Astrocyte (in vitro differentiated cells and primary cell): Measurements from ENCODE around the gene ABCA3. TPM values are rescaled to one million over a fixed set of nuclear protein-coding genes. Genes with fewer than 3 reads are reported as not detected.

ENCODE experiments used
- DNase-seq: peaks from one replicate; pipeline ENCODE4 v3.0.0-alpha.2; 2010; ENCODE audit warnings: low read depth
- FAIRE-seq: peaks from 2 replicates; lab custom pipeline; 2011; peaks lifted over from hg19 to GRCh38; lab: Jason Lieb, UNC
- H2AFZ ChIP-seq: 2 replicates; pipeline ENCODE4 v1.6.0; 2012; ENCODE audit warnings: low read depth, low read length, inconsistent platforms
- H3K27ac ChIP-seq: 2 replicates; pipeline ENCODE4 v1.5.1; 2011; ENCODE audit warnings: low read depth, low read length, inconsistent platforms
- H3K27me3 ChIP-seq: 2 replicates; pipeline ENCODE4 v1.6.0; 2011; ENCODE audit warnings: low read length, inconsistent platforms; ENCODE audit not compliant: insufficient read depth
- H3K36me3 ChIP-seq: 2 replicates; pipeline ENCODE4 v1.5.1; 2011; ENCODE audit warnings: low read length, inconsistent platforms; ENCODE audit not compliant: insufficient read depth
- H3K4me1 ChIP-seq: 2 replicates; pipeline ENCODE4 v1.5.1; 2011; ENCODE audit warnings: low read length, inconsistent platforms; ENCODE audit not compliant: insufficient read depth
- H3K4me2 ChIP-seq: 2 replicates; pipeline ENCODE4 v1.6.0; 2012; ENCODE audit warnings: low read length, inconsistent platforms
- H3K4me3 ChIP-seq: 2 replicates; pipeline ENCODE4 v1.5.1; 2011; ENCODE audit warnings: low read depth, mild to moderate bottlenecking, low read length, inconsistent platforms; ENCODE audit not compliant: insufficient read depth
- H3K79me2 ChIP-seq: 2 replicates; pipeline ENCODE4 v1.6.0; 2012; ENCODE audit warnings: mild to moderate bottlenecking, low read length, inconsistent platforms; ENCODE audit not compliant: insufficient read depth
- H3K9ac ChIP-seq: 2 replicates; pipeline ENCODE4 v1.6.0; 2012; ENCODE audit warnings: mild to moderate bottlenecking, low read length, inconsistent platforms
- H3K9me3 ChIP-seq: 2 replicates; pipeline ENCODE4 v1.5.1; 2012; ENCODE audit warnings: low read depth, mild to moderate bottlenecking, low read length, inconsistent platforms; ENCODE audit not compliant: insufficient read depth
- H4K20me1 ChIP-seq: 2 replicates; pipeline ENCODE4 v1.6.0; 2012; ENCODE audit warnings: low read length, inconsistent platforms; ENCODE audit not compliant: insufficient read depth
- H3K27ac Mint-ChIP-seq: one replicate; pipeline ENCODE4 v1.8.0; 2021; ENCODE audit warnings: mild to moderate bottlenecking, mixed read lengths; ENCODE audit not compliant: unreplicated experiment
- H3K27me3 Mint-ChIP-seq: one replicate; pipeline ENCODE4 v1.8.0; 2021; ENCODE audit warnings: low read depth, mixed read lengths; ENCODE audit not compliant: unreplicated experiment
- H3K36me3 Mint-ChIP-seq: one replicate; pipeline ENCODE4 v1.8.0; 2021; ENCODE audit warnings: low read depth, mixed read lengths; ENCODE audit not compliant: unreplicated experiment
- H3K4me1 Mint-ChIP-seq: one replicate; pipeline ENCODE4 v1.8.0; 2021; ENCODE audit warnings: low read depth, mixed read lengths; ENCODE audit not compliant: unreplicated experiment
- H3K4me3 Mint-ChIP-seq: one replicate; pipeline ENCODE4 v1.8.0; 2021; ENCODE audit warnings: mild to moderate bottlenecking, moderate library complexity, mixed read lengths; ENCODE audit not compliant: unreplicated experiment
- H3K9me3 Mint-ChIP-seq: one replicate; pipeline ENCODE4 v1.8.0; 2021; ENCODE audit warnings: mild to moderate bottlenecking, mixed read lengths; ENCODE audit not compliant: unreplicated experiment
- EZH2 ChIP-seq: IDR thresholded peaks from 2 replicates; pipeline ENCODE4 v1.6.1; 2012; ENCODE audit warnings: mild to moderate bottlenecking, low read length, inconsistent platforms; ENCODE audit not compliant: insufficient read depth
- total RNA-seq: library from RNA; stranded (reverse); gene quantifications from 2 replicates; pipeline ENCODE4 v1.2.1, GENCODE V29; 2021
- TF ChIP-seq, protein P1 (sequence below): IDR thresholded peaks from 2 replicates; pipeline ENCODE4 v1.5.1; 2011; ENCODE audit warnings: low read depth, mild to moderate bottlenecking, inconsistent platforms, low read length, moderate library complexity; ENCODE audit not compliant: insufficient read depth

The ABCA3 gene
- total RNA-seq, 1 donor from 2014 or later = 4.8 TPM

DNA sequence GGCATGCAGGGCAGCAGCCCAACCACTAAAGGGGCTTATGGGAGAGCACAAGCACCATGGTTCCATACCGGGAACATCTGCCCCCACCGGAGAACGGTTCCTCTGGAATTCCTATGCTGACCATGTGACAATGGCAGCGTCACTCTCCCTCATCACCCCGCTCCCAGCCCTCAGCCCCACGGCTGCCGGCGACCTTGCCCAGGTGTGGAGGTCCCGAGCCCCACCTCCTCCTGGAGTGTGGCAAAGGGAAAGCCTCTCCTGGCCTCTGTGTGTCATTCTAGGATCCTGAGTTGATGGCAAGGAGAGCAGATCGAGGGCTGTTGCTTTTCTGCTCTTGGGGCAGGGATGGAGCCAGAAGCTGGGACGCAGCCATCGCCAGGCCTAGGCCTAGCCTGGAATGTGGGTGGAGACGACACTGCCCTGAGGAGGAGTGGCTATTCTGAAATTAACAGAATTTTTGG is 54.8 kb downstream of the ABCA3 start:
- TF ChIP-seq, protein P1, sequence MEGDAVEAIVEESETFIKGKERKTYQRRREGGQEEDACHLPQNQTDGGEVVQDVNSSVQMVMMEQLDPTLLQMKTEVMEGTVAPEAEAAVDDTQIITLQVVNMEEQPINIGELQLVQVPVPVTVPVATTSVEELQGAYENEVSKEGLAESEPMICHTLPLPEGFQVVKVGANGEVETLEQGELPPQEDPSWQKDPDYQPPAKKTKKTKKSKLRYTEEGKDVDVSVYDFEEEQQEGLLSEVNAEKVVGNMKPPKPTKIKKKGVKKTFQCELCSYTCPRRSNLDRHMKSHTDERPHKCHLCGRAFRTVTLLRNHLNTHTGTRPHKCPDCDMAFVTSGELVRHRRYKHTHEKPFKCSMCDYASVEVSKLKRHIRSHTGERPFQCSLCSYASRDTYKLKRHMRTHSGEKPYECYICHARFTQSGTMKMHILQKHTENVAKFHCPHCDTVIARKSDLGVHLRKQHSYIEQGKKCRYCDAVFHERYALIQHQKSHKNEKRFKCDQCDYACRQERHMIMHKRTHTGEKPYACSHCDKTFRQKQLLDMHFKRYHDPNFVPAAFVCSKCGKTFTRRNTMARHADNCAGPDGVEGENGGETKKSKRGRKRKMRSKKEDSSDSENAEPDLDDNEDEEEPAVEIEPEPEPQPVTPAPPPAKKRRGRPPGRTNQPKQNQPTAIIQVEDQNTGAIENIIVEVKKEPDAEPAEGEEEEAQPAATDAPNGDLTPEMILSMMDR = no peak
- no peak for TF ChIP-seq EZH2
- Histone ChIP-seq H3K79me2 (no peaks in the 10 kb centered on the region), H3K27ac (no peak overlapping the region), H3K9me3 (no peaks in the 10 kb centered on the region), H3K9ac (no peak overlapping the region), H3K27me3 (no peaks in the 10 kb centered on the region), H3K4me2 (no peak overlapping the region), H3K4me1 (no peaks in the 10 kb centered on the region), H4K20me1 (no peaks in the 10 kb centered on the region), H3K36me3 (no peaks in the 10 kb centered on the region), H3K4me3 (no peak overlapping the region), H2AFZ (no peak overlapping the region)
- no peak for FAIRE-seq
- Mint-ChIP-seq H3K4me3 (no peak overlapping the region), H3K9me3 (no peaks in the 10 kb centered on the region), H3K27me3 (peaks cover 18% of the 10 kb centered on the region), H3K27ac (no peak overlapping the region), H3K36me3 (peaks cover 2% of the 10 kb centered on the region), H3K4me1 (no peaks in the 10 kb centered on the region)
- no peak for DNase-seq

DNA sequence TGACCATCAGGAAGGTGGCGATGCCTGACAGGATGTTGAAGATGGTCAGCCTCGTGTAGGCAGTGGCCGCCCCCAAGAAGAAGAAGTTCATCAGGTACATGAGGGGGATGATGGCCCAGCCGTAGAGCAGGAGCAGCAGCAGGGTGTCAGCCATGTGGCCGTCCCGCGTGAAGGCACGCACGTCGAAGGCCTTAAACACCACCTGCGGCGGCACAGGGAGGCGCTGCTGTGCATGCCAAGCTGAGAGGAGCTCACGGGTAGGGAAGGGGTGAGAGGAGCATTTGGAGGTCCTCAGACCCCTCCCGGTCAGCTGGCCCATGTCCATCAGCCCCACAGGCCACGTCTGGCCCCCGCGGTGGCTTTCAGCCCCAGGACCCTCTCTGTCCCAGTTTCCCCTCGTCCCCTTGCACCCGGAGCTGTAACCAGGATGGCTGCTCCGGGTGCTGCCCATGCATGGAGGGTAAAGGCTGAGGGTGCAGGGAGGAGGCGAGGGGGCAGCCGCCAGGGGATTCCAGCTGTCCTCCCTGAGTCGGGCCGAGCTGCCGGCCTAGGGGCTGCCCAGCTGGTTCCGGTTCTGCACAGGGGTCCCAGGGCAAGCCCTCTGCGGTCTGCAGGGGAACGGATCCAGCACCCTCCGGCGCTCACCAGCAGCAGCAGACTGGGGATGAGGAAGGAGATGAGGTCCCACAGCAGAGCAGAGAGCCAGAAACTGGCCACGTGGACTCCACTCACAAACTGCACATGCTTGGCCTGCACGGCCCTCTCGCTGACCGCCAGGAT is 55.5 kb downstream of the ABCA3 start:
- Histone ChIP-seq H3K4me1 (no peaks in the 10 kb centered on the region), H3K9ac (no peak overlapping the region), H3K4me2 (no peak overlapping the region), H2AFZ (no peak overlapping the region), H3K27ac (no peak overlapping the region), H3K27me3 (no peaks in the 10 kb centered on the region), H3K36me3 (no peaks in the 10 kb centered on the region), H4K20me1 (no peaks in the 10 kb centered on the region), H3K4me3 (no peak overlapping the region), H3K79me2 (no peaks in the 10 kb centered on the region), H3K9me3 (no peaks in the 10 kb centered on the region)
- no peaks in the 10 kb centered on the region for H3K9me3 Mint-ChIP-seq
- FAIRE-seq (no peak), DNase-seq (no peak)
- TF ChIP-seq, protein P1 = no peak
- TF ChIP-seq EZH2 = no peak
- no peak overlapping the region for H3K4me3 Mint-ChIP-seq
- peaks cover 19% of the 10 kb centered on the region for H3K27me3 Mint-ChIP-seq
- no peak overlapping the region for H3K27ac Mint-ChIP-seq
- no peaks in the 10 kb centered on the region for H3K4me1 Mint-ChIP-seq
- H3K36me3 Mint-ChIP-seq = peaks cover 2% of the 10 kb centered on the region
